ENCODE measurements around the gene LEFTY1. TPM values are rescaled to one million over a fixed set of nuclear protein-coding genes. Genes with fewer than 3 reads are reported as not detected.

The LEFTY1 gene
- total RNA-seq, 2 experiments from 2014 or later, result 0.22 TPM; not detected in 1

DNA sequence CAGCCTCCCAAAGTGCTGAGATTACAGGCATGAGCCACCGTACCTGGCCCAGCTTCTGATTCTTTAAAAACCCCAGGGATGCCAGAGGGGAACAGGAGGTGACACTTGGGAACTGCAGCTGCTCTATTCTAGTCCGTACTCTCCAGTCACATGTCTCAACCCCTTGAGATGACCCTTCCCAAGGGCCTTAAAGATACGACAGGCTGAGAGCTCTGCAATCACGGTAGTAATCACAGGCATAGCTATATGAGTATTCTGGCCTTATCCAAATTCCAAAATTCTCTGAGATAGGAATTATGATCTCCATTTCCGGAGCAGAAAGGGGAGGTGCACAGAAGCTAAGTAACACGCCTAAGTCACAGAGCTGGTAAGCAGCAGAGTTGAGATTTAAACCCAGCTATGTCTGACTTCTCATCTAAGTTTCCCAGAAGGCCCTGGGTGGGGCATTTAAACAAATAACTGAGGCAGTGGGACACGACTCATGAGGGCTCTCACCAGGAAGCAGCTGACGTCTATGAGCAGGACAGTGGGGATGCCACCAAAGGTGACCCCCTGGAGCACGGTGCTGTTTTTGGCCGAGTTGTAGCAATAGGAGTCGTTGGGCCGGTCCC, 11.9 kb downstream of the LEFTY1 start:
- Mint-ChIP-seq H3K27ac (no peak overlapping the region), H3K4me1 (ENCODE audit: low read depth) (peaks cover 62% of the 10 kb centered on the region), H3K9me3 (no peaks in the 10 kb centered on the region), H3K36me3 (ENCODE audit: low read depth) (peaks cover 1% of the 10 kb centered on the region), H3K27me3 (ENCODE audit: low read depth) (no peaks in the 10 kb centered on the region), H3K4me3 (no peak overlapping the region)
- CTCF ChIA-PET, result interaction anchor here (0.6 to 1.6 kb wide), 6 partner anchors 10 to 143 kb away, joined by 3 to 4 read pairs (median 4); partner anchors contain the start of gene LEFTY1
- DNase-seq, result no peak
- intact Hi-C loops (cut with micrococcal nuclease), result no loop called here

DNA sequence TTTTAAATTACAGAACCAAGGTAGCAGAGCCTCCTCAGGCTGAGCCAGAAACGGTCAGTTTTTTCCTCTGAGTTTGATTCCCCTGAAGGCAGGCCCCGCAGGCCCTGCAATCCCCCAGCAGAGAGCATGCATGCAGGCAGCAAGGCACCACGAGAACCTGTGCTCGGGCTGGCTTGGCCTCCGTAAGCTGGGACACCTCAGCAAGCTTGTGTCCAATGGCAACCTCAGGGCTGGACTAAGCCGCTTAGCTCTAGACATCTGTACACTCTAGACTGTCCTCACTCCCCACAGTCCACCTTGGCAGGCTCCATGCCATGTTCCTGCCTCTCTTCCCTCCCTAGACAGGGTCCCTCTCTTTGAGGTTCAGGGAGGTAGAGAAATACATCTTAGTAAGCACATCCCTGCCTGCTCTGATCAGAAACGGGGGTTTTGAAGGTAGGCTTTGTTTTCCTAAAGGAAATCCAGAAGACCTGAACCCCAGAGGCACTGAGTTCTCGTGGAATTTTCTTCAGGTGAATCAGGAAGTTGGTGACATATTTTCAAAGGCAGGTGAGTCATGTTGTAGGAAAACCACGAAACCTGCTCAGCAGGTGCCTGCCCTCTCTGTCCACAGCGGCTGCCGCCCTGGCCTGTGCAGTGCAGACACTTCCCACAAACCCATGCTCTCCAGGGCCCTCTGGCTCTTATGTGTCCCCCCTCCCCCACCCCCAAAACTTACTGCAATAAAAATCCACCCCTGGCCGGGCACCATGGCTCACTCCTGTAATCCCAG, 13.7 kb downstream of the LEFTY1 start:
- Mint-ChIP-seq H3K4me1 (ENCODE audit: low read depth) (peaks cover 56% of the 10 kb centered on the region), H3K27ac (peak overlapping the region; percentile 16), H3K9me3 (no peaks in the 10 kb centered on the region), H3K27me3 (ENCODE audit: low read depth) (no peaks in the 10 kb centered on the region), H3K4me3 (no peak overlapping the region), H3K36me3 (ENCODE audit: low read depth) (peaks cover 6% of the 10 kb centered on the region)
- CTCF ChIA-PET, result interaction anchor here (1.3 kb wide), 1 partner anchor 9 kb away, joined by 3 read pairs; no protein-coding TSS in a partner anchor
- DNase-seq, result no peak
- intact Hi-C loops (cut with micrococcal nuclease), result no loop called here

DNA sequence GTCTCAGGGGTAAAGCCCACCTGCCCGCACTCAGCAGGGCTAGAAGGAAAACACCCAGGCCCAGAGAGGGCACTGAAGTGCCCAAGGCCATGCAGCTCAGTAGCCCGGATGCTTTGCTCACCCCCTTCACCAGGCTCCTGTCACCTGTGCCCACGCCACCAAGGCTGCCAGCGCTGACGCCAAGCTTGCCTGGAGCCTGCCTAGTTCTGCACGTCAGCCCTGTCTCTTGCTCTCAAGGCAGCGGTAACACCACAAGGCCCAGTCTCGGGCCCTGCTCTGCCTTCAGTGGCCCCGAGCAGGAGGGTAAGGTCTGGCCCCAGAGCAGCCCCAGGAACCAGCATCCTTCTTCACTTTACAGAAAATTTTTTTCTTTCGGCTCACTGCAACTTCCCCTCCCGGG, 14.5 kb downstream of the LEFTY1 start:
- CTCF ChIA-PET, result interaction anchor here (0.9 kb wide), 1 partner anchor 28 kb away, joined by 3 read pairs; no protein-coding TSS in a partner anchor
- no peaks in the 10 kb centered on the region for H3K9me3 Mint-ChIP-seq

DNA sequence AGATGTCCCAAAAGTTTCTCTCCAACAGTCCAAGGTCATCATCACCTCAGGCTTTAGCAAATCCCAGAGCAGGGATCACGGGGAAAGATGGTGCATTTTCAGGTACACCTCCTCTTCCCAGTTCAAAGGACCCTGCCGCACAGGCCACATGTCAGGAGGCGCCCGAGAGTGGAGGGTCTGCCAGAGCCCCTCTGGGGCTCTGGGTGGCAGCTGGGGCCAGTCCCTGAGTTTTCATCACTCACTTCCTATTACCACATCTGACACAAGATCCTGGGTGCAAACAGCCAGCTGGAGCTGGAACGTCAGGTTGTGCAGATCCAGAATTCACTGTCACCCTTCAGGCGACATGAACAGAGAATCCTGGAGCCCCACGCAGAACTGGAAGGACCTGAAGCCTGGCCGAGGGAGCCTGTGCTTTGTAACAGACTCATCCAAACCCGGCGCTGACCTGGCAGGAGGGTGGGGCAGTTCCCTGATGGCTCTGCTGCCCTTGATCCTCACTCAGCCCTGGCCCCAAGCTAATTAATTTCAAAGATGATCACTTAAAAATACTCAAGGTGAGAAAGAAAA, 15.6 kb downstream of the LEFTY1 start:
- Mint-ChIP-seq H3K9me3 (no peaks in the 10 kb centered on the region), H3K4me1 (ENCODE audit: low read depth) (peaks cover 40% of the 10 kb centered on the region), H3K27me3 (ENCODE audit: low read depth) (no peaks in the 10 kb centered on the region), H3K36me3 (ENCODE audit: low read depth) (peaks cover 6% of the 10 kb centered on the region), H3K27ac (no peak overlapping the region), H3K4me3 (no peak overlapping the region)
- CTCF ChIA-PET, result interaction anchor here (0.7 to 0.9 kb wide), 2 partner anchors 27 to 96 kb away, joined by 3 read pairs; partner anchors contain the start of gene SRP9
- intact Hi-C loops (cut with micrococcal nuclease), result no loop called here
- no peak for DNase-seq

More for the DNA sequence above, 14.5 kb downstream of the LEFTY1 start:
- Mint-ChIP-seq H3K27ac (no peak overlapping the region), H3K27me3 (ENCODE audit: low read depth) (no peaks in the 10 kb centered on the region), H3K4me1 (ENCODE audit: low read depth) (peaks cover 48% of the 10 kb centered on the region), H3K4me3 (no peak overlapping the region), H3K36me3 (ENCODE audit: low read depth) (peaks cover 6% of the 10 kb centered on the region)
- intact Hi-C loops (cut with micrococcal nuclease), result no loop called here
- no peak for DNase-seq

DNA sequence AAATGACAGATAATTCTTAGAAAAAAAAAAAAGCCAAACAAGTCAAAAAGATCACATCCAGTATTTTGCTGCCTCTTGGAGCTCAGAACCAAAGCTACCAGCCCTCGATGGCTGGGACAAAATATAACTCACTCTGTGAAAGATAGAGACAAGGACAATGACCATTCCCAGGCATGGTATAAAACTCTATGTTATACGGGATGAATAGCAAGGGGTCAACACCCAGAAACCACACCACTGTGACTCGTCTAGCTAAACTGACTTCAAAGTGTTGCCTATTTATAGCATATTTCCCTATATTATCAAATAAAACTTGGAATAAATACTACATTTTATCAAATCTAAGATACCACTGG, 16.9 kb downstream of the LEFTY1 start:
- intact Hi-C loops (cut with micrococcal nuclease), result no loop called here
- Mint-ChIP-seq H3K9me3 (no peaks in the 10 kb centered on the region), H3K4me1 (ENCODE audit: low read depth) (peaks cover 37% of the 10 kb centered on the region), H3K4me3 (no peak overlapping the region), H3K27ac (no peak overlapping the region), H3K27me3 (ENCODE audit: low read depth) (no peaks in the 10 kb centered on the region), H3K36me3 (ENCODE audit: low read depth) (peaks cover 6% of the 10 kb centered on the region)
- no peak for DNase-seq
- CTCF ChIA-PET, result no interaction called here

DNA sequence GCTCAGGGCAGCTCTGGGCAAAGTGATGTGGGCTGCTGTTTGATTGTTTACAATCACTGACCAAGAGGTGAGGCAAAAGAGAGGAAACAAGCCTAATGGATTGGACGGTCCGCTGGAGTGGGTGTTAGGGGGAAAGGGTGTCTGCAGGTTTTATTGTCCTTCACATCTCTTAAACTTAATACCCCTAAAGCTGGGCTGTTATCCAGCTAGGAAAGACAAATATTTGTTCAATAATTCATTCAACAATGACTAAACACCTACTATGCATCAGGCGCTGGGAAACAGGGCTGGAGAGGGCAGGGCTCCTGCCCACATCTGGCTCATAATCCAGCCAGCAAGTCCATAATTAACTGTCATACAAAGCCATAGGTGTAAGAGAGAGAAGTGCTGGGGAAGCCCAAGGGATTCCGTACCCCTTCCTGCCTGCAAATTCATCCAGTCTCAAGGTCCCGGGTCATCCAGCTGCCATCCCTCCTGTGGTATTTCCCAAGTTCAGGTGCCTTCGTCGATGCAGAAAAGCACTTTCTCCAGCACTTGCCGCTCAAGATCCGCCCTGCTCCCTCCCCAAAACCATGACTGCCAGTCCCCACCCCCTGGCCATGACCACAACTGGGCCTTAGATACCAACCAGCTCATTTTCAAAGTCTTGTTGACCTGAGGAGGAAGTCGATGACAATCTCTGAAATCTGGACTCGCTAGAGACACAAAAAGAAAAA, 17.4 kb downstream of the LEFTY1 start:
- CTCF ChIA-PET, result interaction anchor here (1.2 to 1.5 kb wide), 2 partner anchors 14 to 94 kb away, joined by 3 read pairs; partner anchors contain the start of gene SRP9
- Mint-ChIP-seq H3K27ac (no peak overlapping the region), H3K27me3 (ENCODE audit: low read depth) (no peaks in the 10 kb centered on the region), H3K36me3 (ENCODE audit: low read depth) (peaks cover 7% of the 10 kb centered on the region), H3K9me3 (no peaks in the 10 kb centered on the region), H3K4me1 (ENCODE audit: low read depth) (peaks cover 39% of the 10 kb centered on the region), H3K4me3 (no peak overlapping the region)
- intact Hi-C loops (cut with micrococcal nuclease), result no loop called here
- no peak for DNase-seq

DNA sequence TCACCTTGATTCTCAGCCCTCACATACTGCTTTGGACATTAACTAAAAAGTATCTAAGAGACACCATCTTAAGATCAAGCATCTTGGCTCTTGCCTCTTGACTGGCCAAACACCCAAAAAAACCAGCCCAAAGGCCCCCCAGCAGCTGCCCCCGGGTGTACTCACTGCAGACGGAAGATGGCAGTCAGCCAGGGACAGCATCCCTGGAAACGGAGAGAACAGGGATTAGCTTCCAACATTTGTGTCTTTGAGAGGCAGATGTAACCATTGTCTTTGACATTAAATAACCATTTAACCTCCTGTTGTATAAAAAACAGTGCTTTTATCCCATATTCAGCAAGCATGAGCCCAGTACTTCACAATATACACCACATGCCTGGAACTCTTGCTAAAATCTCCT, 18.0 kb downstream of the LEFTY1 start:
- Mint-ChIP-seq H3K9me3 (no peaks in the 10 kb centered on the region), H3K4me3 (no peak overlapping the region), H3K36me3 (ENCODE audit: low read depth) (peaks cover 7% of the 10 kb centered on the region), H3K4me1 (ENCODE audit: low read depth) (peaks cover 39% of the 10 kb centered on the region), H3K27me3 (ENCODE audit: low read depth) (no peaks in the 10 kb centered on the region), H3K27ac (no peak overlapping the region)
- CTCF ChIA-PET, result interaction anchor here (1.2 to 1.5 kb wide), 3 partner anchors 12 to 94 kb away, joined by 3 to 4 read pairs (median 3); partner anchors contain the start of genes SRP9 and TMEM63A
- intact Hi-C loops (cut with micrococcal nuclease), result no loop called here
- no peak for DNase-seq

DNA sequence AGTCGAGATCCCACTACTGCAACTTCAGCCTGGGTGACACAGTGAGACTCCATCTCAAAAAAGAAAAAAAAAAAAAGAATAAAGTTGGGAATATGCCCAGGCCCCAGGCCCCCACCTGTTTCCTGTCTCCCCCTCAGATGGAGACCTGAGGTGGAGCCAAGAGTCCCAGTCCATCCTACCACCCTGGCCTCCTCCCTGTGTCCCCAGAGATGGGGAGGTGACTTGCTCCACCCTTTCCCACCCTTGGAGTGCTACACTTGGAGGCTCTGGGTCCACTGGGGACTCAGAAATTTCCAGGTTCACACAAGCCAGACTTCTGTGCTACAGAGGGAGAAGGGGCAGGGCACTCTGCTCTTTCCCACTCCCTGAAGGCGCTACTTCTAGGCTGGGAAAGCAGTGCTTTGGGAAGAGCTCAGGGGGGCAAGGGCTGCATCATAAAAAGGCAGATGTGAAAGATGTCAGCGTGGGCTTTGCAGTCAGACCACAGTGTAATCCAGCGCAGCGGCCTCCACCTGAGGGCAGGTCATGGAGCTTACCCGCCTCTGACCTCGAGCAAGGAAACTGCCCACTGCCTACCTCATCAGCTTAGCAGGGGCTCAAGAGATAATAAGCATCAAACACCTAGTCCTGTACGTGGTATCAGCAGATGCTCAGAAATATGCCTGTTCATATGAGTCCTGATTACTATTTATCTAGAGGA, 20.2 kb downstream of the LEFTY1 start:
- CTCF ChIA-PET, result no interaction called here
- intact Hi-C loops (cut with micrococcal nuclease), result no loop called here
- DNase-seq, result no peak
- H3K4me1 Mint-ChIP-seq (ENCODE audit: low read depth), result peaks cover 46% of the 10 kb centered on the region
- H3K9me3 Mint-ChIP-seq, result no peaks in the 10 kb centered on the region
- H3K27ac Mint-ChIP-seq, result no peak overlapping the region
- H3K27me3 Mint-ChIP-seq (ENCODE audit: low read depth), result no peaks in the 10 kb centered on the region
- H3K36me3 Mint-ChIP-seq (ENCODE audit: low read depth), result peaks cover 14% of the 10 kb centered on the region
- no peak overlapping the region for H3K4me3 Mint-ChIP-seq

DNA sequence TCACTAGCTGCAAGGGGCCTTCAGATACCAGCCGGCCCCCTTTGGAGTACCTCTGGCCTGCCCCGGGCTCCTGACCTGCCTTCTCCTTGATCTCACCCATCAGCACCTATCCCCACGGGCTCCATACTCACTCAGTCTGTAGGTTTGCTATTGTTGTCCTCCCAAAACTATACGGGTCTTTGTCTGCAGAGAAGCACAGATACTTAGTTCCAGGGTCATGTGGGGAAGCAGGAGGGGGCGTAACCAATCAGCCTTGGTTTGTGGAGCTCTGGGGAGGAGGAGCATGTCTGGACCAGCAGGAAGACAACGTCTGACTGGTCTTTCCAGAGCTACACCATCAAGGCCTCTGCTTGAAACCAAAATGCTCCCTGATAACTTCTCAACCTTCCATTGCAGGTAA, 22.0 kb downstream of the LEFTY1 start:
- intact Hi-C loops (cut with micrococcal nuclease), result loop anchor here (1.0 kb wide), 3 partner anchors 14 to 90 kb away; partner anchors contain the start of gene SRP9
- DNase-seq, result no peak
- Mint-ChIP-seq H3K9me3 (no peaks in the 10 kb centered on the region), H3K4me1 (ENCODE audit: low read depth) (peaks cover 46% of the 10 kb centered on the region), H3K36me3 (ENCODE audit: low read depth) (peaks cover 16% of the 10 kb centered on the region), H3K27ac (peak overlapping the region; percentile 79), H3K4me3 (no peak overlapping the region), H3K27me3 (ENCODE audit: low read depth) (no peaks in the 10 kb centered on the region)
- CTCF ChIA-PET, result interaction anchor here (0.6 to 1.7 kb wide), 5 partner anchors 8 to 43 kb away, joined by 3 to 10 read pairs (median 3); partner anchors contain the start of gene TMEM63A

DNA sequence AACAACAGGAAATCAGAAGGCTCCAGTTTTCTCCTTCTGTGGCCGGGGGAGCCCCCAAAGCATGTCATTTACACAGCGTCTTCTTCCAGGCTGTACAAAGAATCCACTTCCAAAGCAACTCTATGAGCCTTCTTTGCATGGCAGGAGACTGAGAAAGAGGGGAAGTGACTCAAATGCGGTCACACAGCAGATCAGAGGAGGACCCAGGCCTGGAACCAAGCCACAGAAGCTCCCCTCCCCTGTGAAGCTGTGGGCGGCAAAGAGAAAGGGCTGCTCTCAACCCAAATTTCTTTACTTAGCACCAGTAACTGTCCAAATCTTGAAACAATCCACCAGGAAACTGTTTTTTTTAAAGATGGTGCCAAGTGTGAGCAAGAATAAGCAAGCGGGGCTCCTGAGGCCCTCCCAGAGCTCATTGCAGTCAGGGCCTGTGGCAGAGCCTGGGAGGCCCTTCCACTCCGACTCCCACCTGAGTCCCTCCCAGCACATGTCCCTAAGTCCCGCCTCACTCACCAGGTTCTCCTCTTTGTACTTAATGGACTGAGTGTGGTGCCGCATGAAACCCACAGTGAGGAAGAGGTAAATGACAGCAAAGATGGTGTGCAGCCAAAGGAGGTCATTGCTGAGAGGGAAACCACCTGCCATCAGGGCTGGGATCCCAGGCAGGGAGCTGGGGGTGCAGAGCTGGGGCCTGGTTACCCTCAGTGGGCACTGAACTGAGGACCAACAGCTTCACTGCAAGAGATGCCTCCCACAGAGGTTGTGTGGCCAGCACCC, 22.7 kb downstream of the LEFTY1 start:
- Mint-ChIP-seq H3K27me3 (ENCODE audit: low read depth) (no peaks in the 10 kb centered on the region), H3K4me1 (ENCODE audit: low read depth) (peaks cover 43% of the 10 kb centered on the region), H3K4me3 (peak overlapping the region; percentile 4), H3K27ac (peak overlapping the region; percentile 79), H3K36me3 (ENCODE audit: low read depth) (peaks cover 12% of the 10 kb centered on the region), H3K9me3 (no peaks in the 10 kb centered on the region)
- DNase-seq, result peak; percentile 90
- intact Hi-C loops (cut with micrococcal nuclease), result loop anchor here (1.0 kb wide), 3 partner anchors 15 to 89 kb away; partner anchors contain the start of gene SRP9
- CTCF ChIA-PET, result interaction anchor here (0.7 to 1.7 kb wide), 6 partner anchors 9 to 47 kb away, joined by 3 to 10 read pairs (median 4); partner anchors contain the start of gene TMEM63A

DNA sequence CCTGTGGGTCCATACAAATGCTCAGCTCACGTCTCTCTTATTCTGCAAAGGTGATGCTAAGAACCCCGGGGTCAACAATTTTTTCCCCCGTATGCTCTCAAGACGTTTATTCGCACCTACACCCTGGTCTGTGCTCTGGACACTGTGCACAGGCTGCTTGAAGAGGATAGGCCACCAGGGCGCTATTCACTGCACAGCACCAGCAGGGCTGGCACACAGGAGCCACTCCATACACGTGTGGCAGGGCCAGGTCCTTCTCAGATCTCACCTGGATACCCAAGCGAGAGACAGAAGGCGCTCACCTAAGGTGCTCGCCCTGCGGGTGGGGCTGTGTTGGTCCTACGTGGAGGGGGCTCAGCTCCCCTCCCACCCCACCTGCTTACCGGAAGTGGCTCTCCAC, 23.4 kb downstream of the LEFTY1 start:
- Mint-ChIP-seq H3K4me3 (no peak overlapping the region), H3K27ac (peak overlapping the region; percentile 79), H3K9me3 (no peaks in the 10 kb centered on the region), H3K36me3 (ENCODE audit: low read depth) (peaks cover 12% of the 10 kb centered on the region), H3K27me3 (ENCODE audit: low read depth) (no peaks in the 10 kb centered on the region), H3K4me1 (ENCODE audit: low read depth) (peaks cover 42% of the 10 kb centered on the region)
- intact Hi-C loops (cut with micrococcal nuclease), result no loop called here
- CTCF ChIA-PET, result interaction anchor here (1.1 to 1.7 kb wide), 4 partner anchors 10 to 46 kb away, joined by 3 to 10 read pairs (median 3); no protein-coding TSS in a partner anchor
- DNase-seq, result no peak

All from activated naive CD4-positive, alpha-beta T cell treated with anti-CD3 and anti-CD28 coated beads for 36 hours (primary cell).